Measurements from ENCODE around the gene DEGS1. TPM values are rescaled to one million over a fixed set of nuclear protein-coding genes. Genes with fewer than 3 reads are reported as not detected.

Gene DEGS1
- total RNA-seq, 4 donors from 2014 or later, result 629 to 976 (median 837) TPM

- no peak overlapping the region for H3K4me3 ChIP-seq (ENCODE audit: low read depth, poor library complexity, severe bottlenecking)
- DNase-seq (ENCODE audit: low spot score in 2 of 2), result peak; percentile 48 to 81
- TF ChIP-seq POLR2A (IDR thresholded peaks at IDR 0.05) (no peak), CTCF (IDR thresholded peaks at IDR 0.05) (no peak)
- intact Hi-C loops (cut with DNase I; ENCODE audit: low total_unique reads), result no loop called here
- 54 to 61% methylated on average over 11 of the region's 11 CpGs for WGBS, 2 donors
Measured at GRCh38 chr1:224180783-224181452, 2.1 kb upstream of the DEGS1 start.

- intact Hi-C loops (cut with DNase I; ENCODE audit: low total_unique reads), result no loop called here
- no peak for TF ChIP-seq CTCF (IDR thresholded peaks at IDR 0.05)
- no peak for TF ChIP-seq POLR2A (IDR thresholded peaks at IDR 0.05)
- no peak overlapping the region for H3K4me3 ChIP-seq (ENCODE audit: low read depth, poor library complexity, severe bottlenecking)
- peak in 1 of 2 donors; percentile 20 for DNase-seq (ENCODE audit: low spot score in 2 of 2)
- 67 to 69% methylated on average over 4 of the region's 4 CpGs for WGBS, 2 donors
Measured at GRCh38 chr1:224181453-224181810, 1.6 kb upstream of the DEGS1 start.

- no peak for TF ChIP-seq POLR2A (IDR thresholded peaks at IDR 0.05)
- TF ChIP-seq CTCF (IDR thresholded peaks at IDR 0.05), result no peak
- peak in 1 of 2 donors; percentile 80 for DNase-seq (ENCODE audit: low spot score in 2 of 2)
- intact Hi-C loops (cut with DNase I; ENCODE audit: low total_unique reads), result no loop called here
- peak overlapping the region; percentile 86 for H3K4me3 ChIP-seq (ENCODE audit: low read depth, poor library complexity, severe bottlenecking)
- WGBS, 2 donors, result 33 to 52% methylated on average over 22 of the region's 22 CpGs
Measured at GRCh38 chr1:224182057-224182865, 779 bp upstream of the DEGS1 start.

GRCh38 chr1:224183591-224184312 is 712 bp downstream of the DEGS1 start:
- 0 to 1% methylated on average over 30 to 45 of the region's 53 CpGs for WGBS, 2 donors
- no peak for TF ChIP-seq POLR2A (IDR thresholded peaks at IDR 0.05)
- no peak for TF ChIP-seq CTCF (IDR thresholded peaks at IDR 0.05)
- peak overlapping the region; percentile 86 for H3K4me3 ChIP-seq (ENCODE audit: low read depth, poor library complexity, severe bottlenecking)
- peak in 1 of 2 donors; percentile 90 for DNase-seq (ENCODE audit: low spot score in 2 of 2)
- intact Hi-C loops (cut with DNase I; ENCODE audit: low total_unique reads), result no loop called here

GRCh38 chr1:224185208-224185607 is 2.2 kb downstream of the DEGS1 start:
- TF ChIP-seq POLR2A (IDR thresholded peaks at IDR 0.05) (no peak), CTCF (IDR thresholded peaks at IDR 0.05) (no peak)
- intact Hi-C loops (cut with DNase I; ENCODE audit: low total_unique reads), result no loop called here
- H3K4me3 ChIP-seq (ENCODE audit: low read depth, poor library complexity, severe bottlenecking), result no peak overlapping the region
- WGBS, 2 donors, result 55 to 67% methylated on average over 8 of the region's 8 CpGs
- DNase-seq (ENCODE audit: low spot score in 2 of 2), result no peak
